Measurements from ENCODE around the gene RASAL3. TPM values are rescaled to one million over a fixed set of nuclear protein-coding genes. Genes with fewer than 3 reads are reported as not detected.

The RASAL3 gene
- total RNA-seq, 1 experiment from 2014 or later: 0.57 TPM

- BruUV-seq (replicated peaks): no TSS peak
- no peaks in the 10 kb centered on the region for H3K9me3 ChIP-seq (ENCODE audit: control insufficient read depth in 1 of 2, insufficient read depth in 1 of 2, low read depth in 1 of 2, low read length in 2 of 2)
- intact Hi-C loops (cut with micrococcal nuclease): no loop called here
- H3K27me3 ChIP-seq (ENCODE audit: insufficient read depth, low read length): no peaks in the 10 kb centered on the region
- H2AFZ ChIP-seq (ENCODE audit: low read depth, low read length, poor library complexity, severe bottlenecking): no peak overlapping the region
- H3K9me2 ChIP-seq (ENCODE audit: insufficient read depth): no peaks in the 10 kb centered on the region
- no peak overlapping the region for H3K9ac ChIP-seq (ENCODE audit: low read length)
- H3K79me2 ChIP-seq (ENCODE audit: insufficient read depth, low read length): no peaks in the 10 kb centered on the region
- no peak for ATAC-seq
- no peaks in the 10 kb centered on the region for H3K36me3 ChIP-seq (ENCODE audit: control insufficient read depth in 1 of 2, insufficient read depth in 2 of 2, low read length in 2 of 2)
- no peak for TF ChIP-seq CTCF (IDR thresholded peaks at IDR 0.05 in 2 of 3, conservative IDR thresholded peaks at IDR 0.05 in 1 of 3; ENCODE audit: borderline replicate concordance in 1 of 3, insufficient read depth in 1 of 3, low read depth in 2 of 3, low read length in 2 of 3)
- TF ChIP-seq ZFX (IDR thresholded peaks at IDR 0.05): no peak
- no peak for TF ChIP-seq ZBTB33 (IDR thresholded peaks at IDR 0.05; ENCODE audit: extremely low read depth, insufficient replicate concordance, low read length)
- TF ChIP-seq TCF7L2 (IDR thresholded peaks at IDR 0.05; ENCODE audit: borderline replicate concordance, extremely low read depth, insufficient read depth, insufficient read length): no peak
- POLR2A ChIA-PET: no interaction called here
- no peaks in the 10 kb centered on the region for H4K20me1 ChIP-seq (ENCODE audit: insufficient read depth)
- H3K27ac ChIP-seq (ENCODE audit: low read depth, low read length): no peak overlapping the region
- no peak overlapping the region for H3K4me3 ChIP-seq (replicated peaks in 1 of 2; ENCODE audit: low read depth in 1 of 2, low read length in 2 of 2)
- H3K4me1 ChIP-seq (ENCODE audit: control insufficient read depth in 1 of 2, insufficient read depth in 2 of 2, low read length in 2 of 2): no peaks in the 10 kb centered on the region
- CTCF ChIA-PET: no interaction called here
- no peak for DNase-seq (ENCODE audit: low read depth, low spot score)
- no peak overlapping the region for H3K4me2 ChIP-seq (ENCODE audit: low read length)
- RAD21 ChIA-PET (ENCODE audit: low non-redundant PET in 1 of 2, low total read pairs in 2 of 2, uncharacterized antibody in 2 of 2, unreplicated experiment in 2 of 2): no interaction called here
Observed at GRCh38 chr19:15488489-15489226, 24.3 kb upstream of the RASAL3 start.
